Liver (tissue), 9 donors: ENCODE data around the gene PARP15. TPM values are rescaled to one million over a fixed set of nuclear protein-coding genes. Genes with fewer than 3 reads are reported as not detected.
A peak's percentile ranks its signal among the peaks of the same experiment; 100 is the strongest.

Experiments
- DNase-seq: peaks from one replicate; pipeline ENCODE4 v3.0.0-alpha.2; 2017; ENCODE audit warnings: low spot score
- H3K27ac ChIP-seq, 2 donors: one replicate each; pipeline ENCODE4 v1.7.0; 2013; ENCODE audit warnings: inconsistent platforms in 2 of 2, low read length in 2 of 2, control low read depth in 1 of 2, low read depth in 1 of 2, mild to moderate bottlenecking in 1 of 2
- H3K27me3 ChIP-seq, 4 donors: one replicate each; pipeline versions ENCODE4 v1.6.1 to v1.7.0; 2013; ENCODE audit warnings: low read length in 3 of 4, inconsistent platforms in 1 of 4, mild to moderate bottlenecking in 1 of 4, moderate library complexity in 1 of 4; ENCODE audit not compliant: control insufficient read depth in 4 of 4, insufficient read depth in 4 of 4
- H3K36me3 ChIP-seq, 4 donors: one replicate each; pipeline versions ENCODE4 v1.6.1 to v1.7.0; 2013; ENCODE audit warnings: low read length in 3 of 4, mild to moderate bottlenecking in 3 of 4, low read depth in 1 of 4, moderate library complexity in 1 of 4; ENCODE audit not compliant: control insufficient read depth in 4 of 4, insufficient read depth in 3 of 4
- H3K4me1 ChIP-seq, 4 donors: one replicate each; pipeline versions ENCODE4 v1.6.1 to v1.7.0; 2013; ENCODE audit warnings: low read length in 3 of 4, mild to moderate bottlenecking in 3 of 4, moderate library complexity in 1 of 4; ENCODE audit not compliant: control insufficient read depth in 4 of 4, insufficient read depth in 4 of 4
- H3K4me3 ChIP-seq, 3 donors: one replicate each; pipeline versions ENCODE4 v1.6.1 to v1.7.0; 2013; ENCODE audit warnings: low read length in 3 of 3, control low read depth in 1 of 3, low read depth in 1 of 3, mild to moderate bottlenecking in 1 of 3
- H3K9ac ChIP-seq, 2 donors: one replicate each; pipeline ENCODE4 v1.7.0; 2013; ENCODE audit warnings: low read length in 2 of 2, mild to moderate bottlenecking in 2 of 2, moderate library complexity in 2 of 2, control low read depth in 1 of 2, low read depth in 1 of 2
- H3K9me3 ChIP-seq, 4 donors: one replicate each; pipeline versions ENCODE4 v1.6.1 to v1.7.0; 2013; ENCODE audit warnings: low read length in 3 of 4; ENCODE audit not compliant: control insufficient read depth in 4 of 4
- CTCF ChIP-seq: fragments of 150-350 bp; IDR thresholded peaks from 2 replicates; pipeline ENCODE4 v1.5.1; 2017; ENCODE audit warnings: improper control_type of control experiment, low read depth, low read length; ENCODE audit not compliant: missing input control
- EGR1 ChIP-seq, 2 donors: IDR thresholded peaks; 2 replicates each; pipeline ENCODE4 v1.6.1; 2016 to 2018; ENCODE audit warnings: antibody characterized with exemption in 2 of 2, low read depth in 2 of 2
- FOXA1 ChIP-seq: IDR thresholded peaks from 2 replicates; pipeline ENCODE4 v1.6.1; 2016; ENCODE audit warnings: antibody characterized with exemption
- FOXA2 ChIP-seq: IDR thresholded peaks from 2 replicates; pipeline ENCODE4 v1.6.1; 2016; ENCODE audit warnings: antibody characterized with exemption
- GABPA ChIP-seq, 2 donors: IDR thresholded peaks in 1 of 2; conservative IDR thresholded peaks in 1 of 2; 2 replicates each; pipeline ENCODE4 v1.6.1; 2016; ENCODE audit warnings: antibody characterized with exemption in 2 of 2, mild to moderate bottlenecking in 1 of 2, moderate library complexity in 1 of 2
- HNF4A ChIP-seq, 2 donors: conservative IDR thresholded peaks; 2 replicates each; pipeline ENCODE4 v1.6.1; 2016; ENCODE audit warnings: antibody characterized with exemption in 2 of 2, mild to moderate bottlenecking in 2 of 2
- HNF4G ChIP-seq: IDR thresholded peaks from 2 replicates; pipeline ENCODE4 v1.6.1; 2016; ENCODE audit warnings: antibody characterized with exemption
- NR2F2 ChIP-seq: IDR thresholded peaks from 2 replicates; pipeline ENCODE4 v1.6.1; 2016; ENCODE audit warnings: antibody characterized with exemption
- RAD21 ChIP-seq, 2 donors: IDR thresholded peaks; 2 replicates each; pipeline ENCODE4 v1.6.1; 2016; ENCODE audit warnings: antibody characterized with exemption in 2 of 2, mild to moderate bottlenecking in 2 of 2
- RXRA ChIP-seq, 2 donors: IDR thresholded peaks; 2 replicates each; pipeline ENCODE4 v1.6.1; 2017 to 2018; ENCODE audit warnings: antibody characterized with exemption in 2 of 2, mild to moderate bottlenecking in 1 of 2
- SP1 ChIP-seq: IDR thresholded peaks from 2 replicates; pipeline ENCODE4 v1.6.1; 2018; ENCODE audit warnings: antibody characterized with exemption, mild to moderate bottlenecking
- WGBS: extraction: QIAGEN DNeasy Blood & Tissue Kit; methylation state at CpG from one replicate; pipeline ENCODE4 v1.1.7; 2013; 5-methylcytosine and 5-hydroxymethylcytosine counted together
- polyA plus RNA-seq, 2 donors: library from polyadenylated mRNA; stranded (reverse) in 1 of 2; unstranded in 1 of 2; fragments of 200-250 nt in 1 of 2; fragments of >200 nt in 1 of 2; fragmentation: Nextera tagmentation in 1 of 2; extraction: Ambion mirVana in 1 of 2; gene quantifications; one replicate each; pipeline versions ENCODE4 v1.2.1 to v1.2.3, GENCODE V29; 2013 to 2015
- total RNA-seq, 2 donors: library from RNA; depleted of rRNA; stranded (reverse); fragments of >200 nt; gene quantifications; one replicate each; pipeline ENCODE4 v1.2.3, GENCODE V29; 2014
- TF ChIP-seq, protein P1 (sequence below): IDR thresholded peaks from 2 replicates; pipeline ENCODE4 v1.6.1; 2016; ENCODE audit warnings: antibody characterized with exemption
- TF ChIP-seq, protein P2 (sequence below): IDR thresholded peaks from 2 replicates; pipeline ENCODE4 v1.6.1; 2016; ENCODE audit warnings: antibody characterized with exemption, mild to moderate bottlenecking
- TF ChIP-seq, protein P3 (sequence below): IDR thresholded peaks from 2 replicates; pipeline ENCODE4 v1.6.1; 2016; ENCODE audit warnings: antibody characterized with exemption
- donor health status: healthy.
- donor health status: healthy.
- donor health status: healthy.
- donor health status: healthy.
- donor health status: healthy.

Gene PARP15
- total and polyA plus RNA-seq, 4 donors: 0.28 to 3.3 (median 2.5) TPM

- WGBS: 74% methylated on average over 6 of the region's 6 CpGs
- TF ChIP-seq FOXA1 (no peak), RAD21 (IDR thresholded peaks at IDR 0.05) (peak in 1 of 2 donors; percentile 41), CTCF (no peak), GABPA (IDR thresholded peaks at IDR 0.05 in 1 of 2, conservative IDR thresholded peaks at IDR 0.05 in 1 of 2) (no peak), EGR1 (IDR thresholded peaks at IDR 0.05; ENCODE audit: low read depth in 2 of 2) (no peak), RXRA (IDR thresholded peaks at IDR 0.05) (peak; percentile 63 to 75), SP1 (no peak), HNF4A (conservative IDR thresholded peaks at IDR 0.05) (peak; percentile 36 to 58)
- TF ChIP-seq, protein P1, sequence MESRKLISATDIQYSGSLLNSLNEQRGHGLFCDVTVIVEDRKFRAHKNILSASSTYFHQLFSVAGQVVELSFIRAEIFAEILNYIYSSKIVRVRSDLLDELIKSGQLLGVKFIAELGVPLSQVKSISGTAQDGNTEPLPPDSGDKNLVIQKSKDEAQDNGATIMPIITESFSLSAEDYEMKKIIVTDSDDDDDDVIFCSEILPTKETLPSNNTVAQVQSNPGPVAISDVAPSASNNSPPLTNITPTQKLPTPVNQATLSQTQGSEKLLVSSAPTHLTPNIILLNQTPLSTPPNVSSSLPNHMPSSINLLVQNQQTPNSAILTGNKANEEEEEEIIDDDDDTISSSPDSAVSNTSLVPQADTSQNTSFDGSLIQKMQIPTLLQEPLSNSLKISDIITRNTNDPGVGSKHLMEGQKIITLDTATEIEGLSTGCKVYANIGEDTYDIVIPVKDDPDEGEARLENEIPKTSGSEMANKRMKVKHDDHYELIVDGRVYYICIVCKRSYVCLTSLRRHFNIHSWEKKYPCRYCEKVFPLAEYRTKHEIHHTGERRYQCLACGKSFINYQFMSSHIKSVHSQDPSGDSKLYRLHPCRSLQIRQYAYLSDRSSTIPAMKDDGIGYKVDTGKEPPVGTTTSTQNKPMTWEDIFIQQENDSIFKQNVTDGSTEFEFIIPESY: no peak
- TF ChIP-seq, protein P2, sequence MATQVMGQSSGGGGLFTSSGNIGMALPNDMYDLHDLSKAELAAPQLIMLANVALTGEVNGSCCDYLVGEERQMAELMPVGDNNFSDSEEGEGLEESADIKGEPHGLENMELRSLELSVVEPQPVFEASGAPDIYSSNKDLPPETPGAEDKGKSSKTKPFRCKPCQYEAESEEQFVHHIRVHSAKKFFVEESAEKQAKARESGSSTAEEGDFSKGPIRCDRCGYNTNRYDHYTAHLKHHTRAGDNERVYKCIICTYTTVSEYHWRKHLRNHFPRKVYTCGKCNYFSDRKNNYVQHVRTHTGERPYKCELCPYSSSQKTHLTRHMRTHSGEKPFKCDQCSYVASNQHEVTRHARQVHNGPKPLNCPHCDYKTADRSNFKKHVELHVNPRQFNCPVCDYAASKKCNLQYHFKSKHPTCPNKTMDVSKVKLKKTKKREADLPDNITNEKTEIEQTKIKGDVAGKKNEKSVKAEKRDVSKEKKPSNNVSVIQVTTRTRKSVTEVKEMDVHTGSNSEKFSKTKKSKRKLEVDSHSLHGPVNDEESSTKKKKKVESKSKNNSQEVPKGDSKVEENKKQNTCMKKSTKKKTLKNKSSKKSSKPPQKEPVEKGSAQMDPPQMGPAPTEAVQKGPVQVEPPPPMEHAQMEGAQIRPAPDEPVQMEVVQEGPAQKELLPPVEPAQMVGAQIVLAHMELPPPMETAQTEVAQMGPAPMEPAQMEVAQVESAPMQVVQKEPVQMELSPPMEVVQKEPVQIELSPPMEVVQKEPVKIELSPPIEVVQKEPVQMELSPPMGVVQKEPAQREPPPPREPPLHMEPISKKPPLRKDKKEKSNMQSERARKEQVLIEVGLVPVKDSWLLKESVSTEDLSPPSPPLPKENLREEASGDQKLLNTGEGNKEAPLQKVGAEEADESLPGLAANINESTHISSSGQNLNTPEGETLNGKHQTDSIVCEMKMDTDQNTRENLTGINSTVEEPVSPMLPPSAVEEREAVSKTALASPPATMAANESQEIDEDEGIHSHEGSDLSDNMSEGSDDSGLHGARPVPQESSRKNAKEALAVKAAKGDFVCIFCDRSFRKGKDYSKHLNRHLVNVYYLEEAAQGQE: no peak
- TF ChIP-seq, protein P3, sequence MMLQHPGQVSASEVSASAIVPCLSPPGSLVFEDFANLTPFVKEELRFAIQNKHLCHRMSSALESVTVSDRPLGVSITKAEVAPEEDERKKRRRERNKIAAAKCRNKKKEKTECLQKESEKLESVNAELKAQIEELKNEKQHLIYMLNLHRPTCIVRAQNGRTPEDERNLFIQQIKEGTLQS: no peak
- H3K36me3 ChIP-seq: peaks cover 10 to 39% (median 34%) of the 10 kb centered on the region in 4 donors
Observed at GRCh38 chr3:122558605-122559004, 18.8 kb upstream of the PARP15 start.

DNA sequence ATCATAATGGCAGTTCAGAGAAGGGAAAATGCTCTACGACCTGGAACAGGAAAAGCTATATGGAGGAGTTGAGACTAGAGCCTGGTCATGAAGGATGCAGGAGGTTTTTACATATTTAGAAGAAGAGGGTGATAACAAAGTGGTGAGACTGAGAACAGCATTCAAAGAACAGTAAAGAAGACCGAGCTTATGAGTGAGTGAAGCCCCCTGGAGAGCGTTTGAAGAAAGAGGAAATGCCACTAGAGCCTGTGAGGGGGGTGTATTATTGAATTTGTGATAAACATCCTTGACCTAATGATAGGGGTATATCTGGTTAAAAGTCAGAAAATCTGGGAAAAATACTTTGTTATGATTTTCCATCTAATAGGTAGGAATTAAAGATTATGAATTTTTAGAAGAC is 17.5 kb upstream of the PARP15 start:
- no peak overlapping the region for H3K9ac ChIP-seq
- no peak for DNase-seq
- WGBS: 88% methylated on average over 3 of the region's 3 CpGs
- H3K27ac ChIP-seq: no peak overlapping the region
- H3K4me3 ChIP-seq: no peak overlapping the region
- no peak for TF ChIP-seq HNF4G
- no peak for TF ChIP-seq GABPA (IDR thresholded peaks at IDR 0.05 in 1 of 2, conservative IDR thresholded peaks at IDR 0.05 in 1 of 2)
- no peak for TF ChIP-seq FOXA2
- TF ChIP-seq FOXA1: no peak
- TF ChIP-seq NR2F2: no peak
- H3K27me3 ChIP-seq: no peaks in the 10 kb centered on the region
- no peaks in the 10 kb centered on the region for H3K9me3 ChIP-seq
- H3K36me3 ChIP-seq: peaks cover 8 to 36% (median 32%) of the 10 kb centered on the region in 4 donors
- H3K4me1 ChIP-seq: peaks cover 0 to 41% (median 9%) of the 10 kb centered on the region in 4 donors

More at GRCh38 chr3:122558605-122559004, 18.8 kb upstream of the PARP15 start:
- no peak overlapping the region for H3K9ac ChIP-seq
- H3K9me3 ChIP-seq: no peaks in the 10 kb centered on the region
- no peak overlapping the region for H3K27ac ChIP-seq
- peaks cover 0 to 46% (median 13%) of the 10 kb centered on the region in 4 donors for H3K4me1 ChIP-seq
- no peaks in the 10 kb centered on the region for H3K27me3 ChIP-seq
- H3K4me3 ChIP-seq: no peak overlapping the region
- no peak for DNase-seq
